ENCODE measurements around the gene C11orf16. TPM values are rescaled to one million over a fixed set of nuclear protein-coding genes. Genes with fewer than 3 reads are reported as not detected.
"Not testable (repeated sequence)": the region's sequence is repeated elsewhere in the genome, so short reads cannot be mapped to it uniquely, and the experiment has no call there.

Gene C11orf16
- total RNA-seq, 1 donor from 2014 or later: not detected

DNA sequence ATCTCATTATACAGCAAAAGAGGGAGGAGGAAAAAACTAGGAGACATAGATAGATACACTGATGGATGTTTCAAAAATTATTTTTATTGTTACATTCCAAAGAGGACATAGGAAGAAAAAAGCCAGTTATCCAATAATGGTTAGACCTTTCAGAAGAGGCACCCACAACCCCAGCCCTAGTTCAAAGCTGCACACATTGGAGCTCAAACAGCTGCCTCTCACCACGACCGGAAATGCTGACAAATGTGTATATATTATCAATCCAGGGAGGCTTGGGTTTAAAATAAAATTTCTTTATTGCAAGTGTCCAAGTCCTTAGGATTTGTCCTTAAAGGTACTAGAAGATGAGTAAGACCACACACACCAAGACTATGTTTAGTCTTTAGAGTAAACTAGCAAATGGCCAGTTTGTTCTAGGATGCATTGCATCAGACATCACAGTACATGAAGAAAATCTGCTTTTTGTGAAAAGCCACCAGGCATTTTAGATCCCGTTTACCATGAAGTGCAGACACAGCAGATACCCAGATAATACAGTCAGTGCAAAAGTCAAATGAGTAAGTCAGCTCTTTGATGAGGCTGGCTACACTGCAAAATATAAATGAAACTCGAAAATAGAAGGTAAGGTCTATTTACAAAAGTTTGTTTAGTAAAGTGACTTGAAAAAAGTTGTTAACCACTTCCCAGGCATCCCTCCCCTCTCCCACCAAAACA is 14.6 kb upstream of the C11orf16 start:
- H3K27ac ChIP-seq: no peak overlapping the region
- no peaks in the 10 kb centered on the region for H3K27me3 ChIP-seq
- H3K9me3 ChIP-seq: no peaks in the 10 kb centered on the region
- no peak overlapping the region for H3K4me3 ChIP-seq
- TF ChIP-seq, protein P1, sequence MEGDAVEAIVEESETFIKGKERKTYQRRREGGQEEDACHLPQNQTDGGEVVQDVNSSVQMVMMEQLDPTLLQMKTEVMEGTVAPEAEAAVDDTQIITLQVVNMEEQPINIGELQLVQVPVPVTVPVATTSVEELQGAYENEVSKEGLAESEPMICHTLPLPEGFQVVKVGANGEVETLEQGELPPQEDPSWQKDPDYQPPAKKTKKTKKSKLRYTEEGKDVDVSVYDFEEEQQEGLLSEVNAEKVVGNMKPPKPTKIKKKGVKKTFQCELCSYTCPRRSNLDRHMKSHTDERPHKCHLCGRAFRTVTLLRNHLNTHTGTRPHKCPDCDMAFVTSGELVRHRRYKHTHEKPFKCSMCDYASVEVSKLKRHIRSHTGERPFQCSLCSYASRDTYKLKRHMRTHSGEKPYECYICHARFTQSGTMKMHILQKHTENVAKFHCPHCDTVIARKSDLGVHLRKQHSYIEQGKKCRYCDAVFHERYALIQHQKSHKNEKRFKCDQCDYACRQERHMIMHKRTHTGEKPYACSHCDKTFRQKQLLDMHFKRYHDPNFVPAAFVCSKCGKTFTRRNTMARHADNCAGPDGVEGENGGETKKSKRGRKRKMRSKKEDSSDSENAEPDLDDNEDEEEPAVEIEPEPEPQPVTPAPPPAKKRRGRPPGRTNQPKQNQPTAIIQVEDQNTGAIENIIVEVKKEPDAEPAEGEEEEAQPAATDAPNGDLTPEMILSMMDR (IDR thresholded peaks at IDR 0.05): no peak
- intact Hi-C loops (cut with DNase I): no loop called here
- no peak for DNase-seq
- H3K4me1 ChIP-seq: no peaks in the 10 kb centered on the region
- peaks cover 54% of the 10 kb centered on the region for H3K36me3 ChIP-seq
- no peak for ATAC-seq

DNA sequence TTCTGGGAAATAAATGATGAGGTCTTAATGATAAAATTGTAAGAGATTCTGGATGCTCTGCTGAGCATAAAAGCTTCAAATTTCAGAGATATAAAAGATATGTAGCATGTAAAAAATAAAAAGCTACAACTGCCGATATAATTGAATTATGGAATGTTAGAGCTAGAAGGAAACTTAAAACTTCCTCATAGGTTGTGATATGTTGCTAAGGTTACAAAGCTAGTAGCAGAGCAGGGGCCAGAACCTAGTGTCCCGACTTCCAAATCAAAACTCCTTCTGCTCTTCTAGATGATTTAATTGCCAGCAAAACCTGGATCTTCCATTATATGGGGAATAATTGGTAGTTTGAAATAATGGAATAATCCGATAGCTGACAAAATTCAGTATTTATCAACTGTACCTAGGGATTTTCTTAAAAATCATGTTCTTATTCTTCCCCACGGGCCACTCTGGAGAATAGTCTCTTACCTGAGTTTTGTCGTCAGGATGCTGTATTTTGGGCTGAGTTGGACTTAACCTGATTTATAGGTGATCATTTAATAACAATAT is 9.8 kb upstream of the C11orf16 start, which contains the start of gene ASCL3:
Gene ASCL3, minus strand, starts transcription at position 499 of the 549 bp plus-strand sequence. CDS start 4,855 bp downstream, outside the sequence.
- Histone ChIP-seq H3K27me3 (no peaks in the 10 kb centered on the region), H3K4me3 (no peak within 1 kb of the TSS), H3K4me1 (no peaks in the 10 kb centered on the region), H3K36me3 (peaks cover 9% of the 10 kb centered on the region), H3K9me3 (no peaks in the 10 kb centered on the region), H3K27ac (no peak within 1 kb of the TSS)
- TF ChIP-seq, protein P1 (IDR thresholded peaks at IDR 0.05): no peak
- no peak for ATAC-seq
- intact Hi-C loops (cut with DNase I): no loop called here
- DNase-seq: no peak

DNA sequence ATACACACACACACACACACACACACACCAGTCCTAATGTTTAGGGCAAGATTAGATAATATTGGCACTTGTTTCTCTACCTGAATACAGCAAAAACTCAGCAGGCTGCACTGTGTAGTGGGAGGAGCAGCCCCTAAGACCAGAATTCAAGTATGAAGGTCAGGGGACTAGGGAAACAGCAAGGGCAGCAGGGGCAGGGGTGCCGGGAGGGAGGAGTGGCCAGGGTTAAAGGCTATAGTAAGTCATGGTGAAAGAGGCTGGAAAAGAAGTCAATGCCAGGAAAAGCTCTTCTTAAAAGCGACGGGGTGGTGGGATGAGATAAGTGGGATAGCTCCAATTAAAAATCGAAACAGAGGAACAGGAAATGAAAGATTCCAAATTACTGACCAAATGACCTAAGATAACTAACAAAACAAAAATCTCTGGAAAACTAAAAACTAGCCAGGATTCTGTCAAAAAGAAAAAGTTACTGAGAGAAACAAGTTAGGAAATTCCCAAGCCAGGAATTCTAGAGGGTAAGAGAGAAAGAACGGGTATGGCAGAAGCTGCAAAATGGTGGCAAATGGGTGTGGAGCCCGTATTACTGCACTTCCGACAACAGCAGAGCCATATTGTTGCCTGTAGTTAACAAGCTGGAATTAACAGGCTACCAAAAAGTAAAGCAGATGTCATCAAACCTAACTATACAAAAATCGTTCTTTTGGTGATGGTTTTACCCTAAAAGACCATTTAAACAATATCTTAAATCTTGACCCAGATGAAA is 8.8 kb upstream of the C11orf16 start:
- Histone ChIP-seq H3K9me3 (no peaks in the 10 kb centered on the region), H3K27me3 (no peaks in the 10 kb centered on the region), H3K4me3 (no peak overlapping the region), H3K27ac (no peak overlapping the region), H3K36me3 (peaks cover 3% of the 10 kb centered on the region), H3K4me1 (no peaks in the 10 kb centered on the region)
- ATAC-seq (no peak), DNase-seq (no peak)
- intact Hi-C loops (cut with DNase I): no loop called here
- TF ChIP-seq, protein P1 (IDR thresholded peaks at IDR 0.05): no peak

DNA sequence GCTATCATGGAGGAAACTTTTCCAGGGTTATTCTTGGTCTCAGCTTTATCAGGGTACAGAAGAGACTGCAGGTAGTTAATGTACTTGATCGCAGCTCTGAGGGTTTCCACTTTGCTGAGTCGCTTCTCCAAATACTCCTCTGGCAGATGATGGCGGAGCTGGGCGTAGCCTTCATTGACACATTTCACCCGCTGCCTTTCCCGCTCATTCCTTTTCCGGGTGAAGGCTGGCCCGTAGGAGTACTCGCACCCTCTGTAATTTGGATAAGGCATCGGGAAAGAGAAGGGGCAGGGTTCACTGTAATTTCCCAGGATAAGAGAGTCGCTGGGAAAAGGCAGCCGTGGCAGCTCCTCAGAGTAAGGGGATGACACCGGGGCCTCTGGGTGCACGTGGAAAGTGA is 4.9 kb upstream of the C11orf16 start:
- no peak overlapping the region for H3K27ac ChIP-seq
- no peaks in the 10 kb centered on the region for H3K36me3 ChIP-seq

DNA sequence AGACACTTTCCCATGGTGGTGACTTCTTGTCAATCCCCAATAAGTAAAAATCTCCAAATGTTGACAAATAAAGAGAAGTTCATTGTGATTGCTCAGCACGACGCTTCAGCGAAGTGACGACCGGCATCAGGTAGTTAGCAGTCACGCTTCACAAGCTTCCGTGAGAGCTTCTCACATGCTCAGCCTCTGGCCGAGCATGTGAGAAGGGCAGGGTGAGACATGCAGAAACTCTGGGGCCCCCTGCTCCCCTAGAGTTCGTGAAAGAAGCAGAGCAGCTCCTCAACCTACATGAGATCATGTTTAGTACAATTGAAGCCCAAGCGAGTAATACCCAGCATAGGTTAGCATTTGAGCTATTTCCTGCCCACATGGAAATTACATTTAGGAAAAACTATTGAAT is 4.4 kb upstream of the C11orf16 start:
- DNase-seq (no peak), ATAC-seq (no peak)
- Histone ChIP-seq H3K9me3 (no peaks in the 10 kb centered on the region), H3K36me3 (no peaks in the 10 kb centered on the region), H3K27ac (no peak overlapping the region), H3K4me1 (no peaks in the 10 kb centered on the region), H3K4me3 (no peak overlapping the region), H3K27me3 (no peaks in the 10 kb centered on the region)
- TF ChIP-seq, protein P1 (IDR thresholded peaks at IDR 0.05): no peak
- intact Hi-C loops (cut with DNase I): no loop called here

More for the DNA sequence above, 4.9 kb upstream of the C11orf16 start:
- no peaks in the 10 kb centered on the region for H3K4me1 ChIP-seq
- no peaks in the 10 kb centered on the region for H3K27me3 ChIP-seq
- no peak for DNase-seq
- no peak overlapping the region for H3K4me3 ChIP-seq
- no peak for ATAC-seq
- H3K9me3 ChIP-seq: no peaks in the 10 kb centered on the region
- intact Hi-C loops (cut with DNase I): no loop called here
- TF ChIP-seq, protein P1 (IDR thresholded peaks at IDR 0.05): no peak

DNA sequence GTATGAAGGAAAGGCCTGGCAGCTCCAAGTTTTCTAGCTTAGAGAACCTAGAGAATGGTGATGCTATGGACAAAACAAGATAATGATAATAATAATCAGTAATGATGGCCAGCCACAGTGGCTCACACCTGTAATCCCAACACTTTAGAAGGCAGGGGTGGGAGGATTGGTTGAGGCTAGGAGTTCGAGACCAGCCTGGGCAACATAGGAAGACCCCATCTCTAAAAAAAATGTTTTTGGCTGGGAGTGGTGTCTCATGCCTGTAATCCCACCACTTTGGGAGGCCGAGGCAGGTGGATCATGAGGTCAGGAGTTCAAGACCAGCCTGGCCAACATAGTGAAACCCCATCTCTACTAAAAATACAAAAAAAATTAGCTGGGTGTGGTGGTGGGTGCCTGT is 3.0 kb upstream of the C11orf16 start:
- H3K27me3 ChIP-seq; H3K9me3 ChIP-seq; DNase-seq; H3K27ac ChIP-seq; intact Hi-C loops (cut with DNase I); H3K4me1 ChIP-seq; H3K36me3 ChIP-seq; H3K4me3 ChIP-seq; ATAC-seq: not testable (repeated sequence)
